BE2C (cell line): Measurements from ENCODE around the gene NECAB3.

Source experiments
- DNase-seq: peaks from one replicate; pipeline ENCODE4 v3.0.0-alpha.2; 2020
- H3K27me3 ChIP-seq: fragments of 250-450 bp; sonication (Bioruptor Pico); 2 replicates; pipeline ENCODE4 v1.5.1; 2020; ENCODE audit warnings: mild to moderate bottlenecking
- H3K36me3 ChIP-seq: fragments of 250-450 bp; sonication (Bioruptor Pico); 2 replicates; pipeline ENCODE4 v1.5.1; 2020; ENCODE audit warnings: mild to moderate bottlenecking
- H3K4me1 ChIP-seq: fragments of 250-450 bp; sonication (Bioruptor Pico); 2 replicates; pipeline ENCODE4 v1.5.1; 2020
- H3K4me3 ChIP-seq: 2 replicates; pipeline ENCODE4 v1.5.1; 2011; ENCODE audit warnings: low read depth, low read length
- H3K9me3 ChIP-seq: fragments of 250-450 bp; sonication (Bioruptor Pico); 2 replicates; pipeline ENCODE4 v1.5.1; 2020
- CTCF ChIP-seq: IDR thresholded peaks from 2 replicates; pipeline ENCODE4 v1.5.1; 2012; ENCODE audit warnings: mild to moderate bottlenecking, low read depth, low read length

NECAB3 gene

GRCh38 chr20:33621717-33622400, 52.4 kb downstream of the NECAB3 start:
- Histone ChIP-seq H3K4me3 (no peak overlapping the region), H3K9me3 (no peaks in the 10 kb centered on the region), H3K27me3 (no peaks in the 10 kb centered on the region), H3K36me3 (peaks cover 17% of the 10 kb centered on the region), H3K4me1 (no peaks in the 10 kb centered on the region)
- no peak for DNase-seq
- TF ChIP-seq CTCF: no peak

- no peak for TF ChIP-seq CTCF
- Histone ChIP-seq H3K4me1 (no peaks in the 10 kb centered on the region; the same call in 1 of the 2 replicates), H3K9me3 (no peaks in the 10 kb centered on the region), H3K4me3 (no peak overlapping the region), H3K36me3 (peaks cover 17% of the 10 kb centered on the region), H3K27me3 (no peaks in the 10 kb centered on the region)
- no peak for DNase-seq
Measured at GRCh38 chr20:33612001-33612400, 62.2 kb downstream of the NECAB3 start.

- H3K27me3 ChIP-seq: no peaks in the 10 kb centered on the region
- no peak for DNase-seq
- H3K36me3 ChIP-seq: peaks cover 17% of the 10 kb centered on the region
- no peaks in the 10 kb centered on the region; the same call in 1 of the 2 replicates for H3K4me1 ChIP-seq
- no peak overlapping the region for H3K4me3 ChIP-seq
- no peak for TF ChIP-seq CTCF
- no peaks in the 10 kb centered on the region for H3K9me3 ChIP-seq
Measured at GRCh38 chr20:33611106-33611505, 63.1 kb downstream of the NECAB3 start.

GRCh38 chr20:33609504-33609903, 64.7 kb downstream of the NECAB3 start:
- H3K4me1 ChIP-seq: no peaks in the 10 kb centered on the region; the same call in 1 of the 2 replicates
- no peak for TF ChIP-seq CTCF

More at GRCh38 chr20:33609504-33609903, 64.7 kb downstream of the NECAB3 start:
- Histone ChIP-seq H3K36me3 (peaks cover 13% of the 10 kb centered on the region), H3K4me3 (no peak overlapping the region), H3K9me3 (no peaks in the 10 kb centered on the region), H3K27me3 (no peaks in the 10 kb centered on the region)
- no peak for DNase-seq
